ENCODE results near the gene RAB38.

RAB38 gene

GRCh38 chr11:88193278-88193677 is 18.0 kb upstream of the RAB38 start:
- Histone ChIP-seq H3K9me3 (ENCODE audit: control insufficient read depth, low read length) (no peaks in the 10 kb centered on the region), H3K36me3 (ENCODE audit: control insufficient read depth, insufficient read depth, low read length) (no peaks in the 10 kb centered on the region), H3K4me3 (ENCODE audit: extremely low read depth, insufficient read depth, low read length, poor library complexity, severe bottlenecking) (no peak overlapping the region), H3K27ac (ENCODE audit: low read depth, low read length, severe bottlenecking) (no peak overlapping the region), H3K4me1 (ENCODE audit: control insufficient read depth, insufficient read depth, low read length, poor library complexity, severe bottlenecking) (no peaks in the 10 kb centered on the region)

DNA sequence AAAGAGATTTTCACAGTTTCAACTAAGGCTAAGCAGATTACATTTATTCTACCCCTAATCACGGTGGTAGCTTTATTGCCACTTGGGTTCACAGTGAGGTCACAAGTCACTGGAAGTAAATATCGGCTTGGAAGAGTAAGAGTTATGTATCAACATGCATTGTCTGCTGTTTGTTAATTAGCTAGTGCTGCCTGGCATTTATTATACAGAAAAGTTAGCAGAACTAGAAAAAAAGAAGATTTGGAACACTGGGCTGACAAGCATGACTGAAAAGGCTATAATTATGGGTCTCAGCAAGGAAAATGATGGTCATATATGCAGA is 13.7 kb upstream of the RAB38 start:
- 76 to 100% methylated on average over 1 to 2 of the region's 2 CpGs for WGBS, 2 experiments (ENCODE audit: insufficient coverage in 2 of 2)
- Histone ChIP-seq H3K9me3 (ENCODE audit: control insufficient read depth, low read length) (no peaks in the 10 kb centered on the region), H3K36me3 (ENCODE audit: control insufficient read depth, insufficient read depth, low read length) (no peaks in the 10 kb centered on the region), H3K27ac (ENCODE audit: low read depth, low read length, severe bottlenecking) (peak overlapping the region; percentile 86), H3K4me3 (ENCODE audit: extremely low read depth, insufficient read depth, low read length, poor library complexity, severe bottlenecking) (no peak overlapping the region), H3K4me1 (ENCODE audit: control insufficient read depth, insufficient read depth, low read length, poor library complexity, severe bottlenecking) (no peaks in the 10 kb centered on the region)

DNA sequence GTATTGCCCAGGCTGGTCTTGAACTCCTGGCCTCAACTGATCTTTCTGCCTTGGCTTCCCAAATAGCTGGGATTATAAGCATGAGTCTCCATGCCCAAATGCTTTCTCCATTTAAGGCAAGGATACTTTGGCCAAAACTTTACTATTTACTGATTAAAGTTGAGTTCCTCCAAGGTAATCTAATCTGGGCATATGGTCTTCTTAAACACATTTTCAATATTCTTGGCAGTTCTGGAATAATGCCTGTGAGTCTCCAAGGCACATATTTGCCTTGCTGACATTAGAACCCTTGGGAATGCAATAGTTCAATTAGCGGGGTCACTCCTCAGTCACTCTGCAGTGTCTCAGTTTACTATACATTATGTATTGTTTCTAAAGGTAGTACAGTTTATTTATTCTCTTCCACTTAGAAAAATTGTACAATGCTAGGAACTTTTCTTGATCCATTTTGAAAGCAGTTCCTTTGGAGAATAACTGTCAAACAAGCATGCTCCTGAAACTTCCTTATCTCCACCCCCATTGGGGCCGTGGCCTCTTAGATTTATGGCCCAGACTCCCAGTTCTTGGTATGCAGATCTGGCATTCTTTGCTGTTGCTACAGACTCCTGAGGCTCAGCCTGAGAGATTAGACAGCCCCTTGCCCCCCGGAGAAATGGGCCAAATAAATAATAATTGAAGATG is 13.1 kb upstream of the RAB38 start:
- H3K4me3 ChIP-seq (ENCODE audit: extremely low read depth, insufficient read depth, low read length, poor library complexity, severe bottlenecking), result no peak overlapping the region
- WGBS, 2 experiments (ENCODE audit: insufficient coverage in 2 of 2), result 63 to 67% methylated on average over 1 to 2 of the region's 3 CpGs
- no peaks in the 10 kb centered on the region for H3K4me1 ChIP-seq (ENCODE audit: control insufficient read depth, insufficient read depth, low read length, poor library complexity, severe bottlenecking)
- H3K9me3 ChIP-seq (ENCODE audit: control insufficient read depth, low read length), result no peaks in the 10 kb centered on the region
- no peaks in the 10 kb centered on the region for H3K36me3 ChIP-seq (ENCODE audit: control insufficient read depth, insufficient read depth, low read length)
- peak overlapping the region; percentile 86 for H3K27ac ChIP-seq (ENCODE audit: low read depth, low read length, severe bottlenecking)

DNA sequence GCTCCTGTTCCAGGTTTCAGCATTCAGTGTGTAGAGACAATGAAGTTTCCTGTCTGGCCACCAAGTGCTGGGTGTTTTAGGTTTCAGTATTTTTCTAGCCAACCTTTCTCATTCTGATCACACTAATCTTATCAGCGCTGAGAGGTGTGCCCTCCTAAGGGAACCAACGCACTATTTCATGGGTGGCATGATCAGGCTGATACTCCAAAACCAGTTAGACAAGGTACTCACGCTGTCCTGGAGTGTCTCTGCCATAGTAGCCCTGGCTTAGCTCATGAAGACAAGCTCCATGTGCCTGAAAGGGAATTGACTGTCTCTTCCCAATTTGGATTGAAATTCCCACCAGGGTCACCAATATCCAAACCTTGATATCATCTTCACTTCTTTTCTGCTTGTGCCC is 8.0 kb upstream of the RAB38 start:
- 86 to 93% methylated on average over 3 of the region's 3 CpGs for WGBS, 2 experiments (ENCODE audit: insufficient coverage in 2 of 2)

GRCh38 chr11:88181776-88182175 is 6.5 kb upstream of the RAB38 start:
- H3K27ac ChIP-seq (ENCODE audit: low read depth, low read length, severe bottlenecking), result no peak overlapping the region
- no peaks in the 10 kb centered on the region for H3K36me3 ChIP-seq (ENCODE audit: control insufficient read depth, insufficient read depth, low read length)
- no peaks in the 10 kb centered on the region for H3K4me1 ChIP-seq (ENCODE audit: control insufficient read depth, insufficient read depth, low read length, poor library complexity, severe bottlenecking)
- H3K9me3 ChIP-seq (ENCODE audit: control insufficient read depth, low read length), result no peaks in the 10 kb centered on the region
- no peak overlapping the region for H3K4me3 ChIP-seq (ENCODE audit: extremely low read depth, insufficient read depth, low read length, poor library complexity, severe bottlenecking)
- 89 to 100% methylated on average over 1 of the region's 1 CpG for WGBS, 2 experiments (ENCODE audit: insufficient coverage in 2 of 2)

More for the DNA sequence above, 8.0 kb upstream of the RAB38 start:
- Histone ChIP-seq H3K4me3 (ENCODE audit: extremely low read depth, insufficient read depth, low read length, poor library complexity, severe bottlenecking) (no peak overlapping the region), H3K27ac (ENCODE audit: low read depth, low read length, severe bottlenecking) (no peak overlapping the region), H3K36me3 (ENCODE audit: control insufficient read depth, insufficient read depth, low read length) (no peaks in the 10 kb centered on the region), H3K4me1 (ENCODE audit: control insufficient read depth, insufficient read depth, low read length, poor library complexity, severe bottlenecking) (no peaks in the 10 kb centered on the region), H3K9me3 (ENCODE audit: control insufficient read depth, low read length) (no peaks in the 10 kb centered on the region)

GRCh38 chr11:88179971-88180629 is 4.9 kb upstream of the RAB38 start:
- WGBS, 2 experiments (ENCODE audit: insufficient coverage in 2 of 2), result no CpG with 5 or more reads among the region's 3 CpGs
- no peak overlapping the region for H3K4me3 ChIP-seq (ENCODE audit: extremely low read depth, insufficient read depth, low read length, poor library complexity, severe bottlenecking)
- no peaks in the 10 kb centered on the region for H3K4me1 ChIP-seq (ENCODE audit: control insufficient read depth, insufficient read depth, low read length, poor library complexity, severe bottlenecking)

GRCh38 chr11:88179141-88179540 is 3.9 kb upstream of the RAB38 start:
- no peaks in the 10 kb centered on the region for H3K36me3 ChIP-seq (ENCODE audit: control insufficient read depth, insufficient read depth, low read length)
- WGBS, 2 experiments (ENCODE audit: insufficient coverage in 2 of 2), result no CpG with 5 or more reads among the region's 2 CpGs
- H3K4me3 ChIP-seq (ENCODE audit: extremely low read depth, insufficient read depth, low read length, poor library complexity, severe bottlenecking), result no peak overlapping the region
- H3K4me1 ChIP-seq (ENCODE audit: control insufficient read depth, insufficient read depth, low read length, poor library complexity, severe bottlenecking), result no peaks in the 10 kb centered on the region
- H3K27ac ChIP-seq (ENCODE audit: low read depth, low read length, severe bottlenecking), result no peak overlapping the region
- no peaks in the 10 kb centered on the region for H3K9me3 ChIP-seq (ENCODE audit: control insufficient read depth, low read length)

More at GRCh38 chr11:88179971-88180629, 4.9 kb upstream of the RAB38 start:
- Histone ChIP-seq H3K27ac (ENCODE audit: low read depth, low read length, severe bottlenecking) (no peak overlapping the region), H3K9me3 (ENCODE audit: control insufficient read depth, low read length) (no peaks in the 10 kb centered on the region), H3K36me3 (ENCODE audit: control insufficient read depth, insufficient read depth, low read length) (no peaks in the 10 kb centered on the region)

- H3K36me3 ChIP-seq (ENCODE audit: control insufficient read depth, insufficient read depth, low read length), result no peaks in the 10 kb centered on the region
- WGBS, 2 experiments (ENCODE audit: insufficient coverage in 2 of 2), result 91 to 100% methylated on average over 2 to 4 of the region's 4 CpGs
- no peak overlapping the region for H3K4me3 ChIP-seq (ENCODE audit: extremely low read depth, insufficient read depth, low read length, poor library complexity, severe bottlenecking)
- H3K9me3 ChIP-seq (ENCODE audit: control insufficient read depth, low read length), result no peaks in the 10 kb centered on the region
- H3K27ac ChIP-seq (ENCODE audit: low read depth, low read length, severe bottlenecking), result no peak overlapping the region
- H3K4me1 ChIP-seq (ENCODE audit: control insufficient read depth, insufficient read depth, low read length, poor library complexity, severe bottlenecking), result no peaks in the 10 kb centered on the region
Observed at GRCh38 chr11:88178191-88178590, 2.9 kb upstream of the RAB38 start.

DNA sequence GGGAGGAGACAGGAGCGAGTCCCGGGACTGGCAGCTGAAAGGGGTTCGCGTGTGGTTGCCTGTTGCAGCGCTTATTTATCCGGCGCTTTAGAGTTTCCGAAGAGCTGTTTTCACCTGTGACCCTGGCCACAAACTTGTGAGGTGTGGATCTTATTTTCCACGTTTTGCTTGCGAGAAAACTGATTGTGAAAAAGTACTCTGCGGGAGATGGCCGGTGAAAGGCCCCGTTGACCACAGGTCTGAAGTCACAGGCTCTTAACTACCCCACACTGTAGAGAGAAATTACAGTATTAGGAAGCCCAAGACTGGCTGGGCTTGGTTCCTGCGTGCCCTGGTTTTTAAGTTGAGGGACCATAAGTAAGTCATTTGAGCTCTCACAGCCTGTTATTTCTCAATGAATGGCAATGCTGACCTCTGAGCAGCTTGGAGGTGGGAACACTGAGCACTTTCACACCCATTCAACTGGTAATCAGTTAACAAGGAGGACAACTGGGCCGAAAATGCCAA is 379 bp upstream of the RAB38 start:
- 4 to 11% methylated on average over 3 to 15 of the region's 15 CpGs for WGBS, 2 experiments (ENCODE audit: insufficient coverage in 2 of 2)
- H3K4me3 ChIP-seq (ENCODE audit: extremely low read depth, insufficient read depth, low read length, poor library complexity, severe bottlenecking), result peak overlapping the region; percentile 38
- H3K4me1 ChIP-seq (ENCODE audit: control insufficient read depth, insufficient read depth, low read length, poor library complexity, severe bottlenecking), result no peaks in the 10 kb centered on the region
- H3K36me3 ChIP-seq (ENCODE audit: control insufficient read depth, insufficient read depth, low read length), result no peaks in the 10 kb centered on the region
- no peaks in the 10 kb centered on the region for H3K9me3 ChIP-seq (ENCODE audit: control insufficient read depth, low read length)
- H3K27ac ChIP-seq (ENCODE audit: low read depth, low read length, severe bottlenecking), result no peak overlapping the region

- no peak overlapping the region for H3K4me3 ChIP-seq (ENCODE audit: extremely low read depth, insufficient read depth, low read length, poor library complexity, severe bottlenecking)
- no peaks in the 10 kb centered on the region for H3K9me3 ChIP-seq (ENCODE audit: control insufficient read depth, low read length)
- H3K4me1 ChIP-seq (ENCODE audit: control insufficient read depth, insufficient read depth, low read length, poor library complexity, severe bottlenecking), result no peaks in the 10 kb centered on the region
- H3K36me3 ChIP-seq (ENCODE audit: control insufficient read depth, insufficient read depth, low read length), result no peaks in the 10 kb centered on the region
- H3K27ac ChIP-seq (ENCODE audit: low read depth, low read length, severe bottlenecking), result no peak overlapping the region
- WGBS, 2 experiments (ENCODE audit: insufficient coverage in 2 of 2), result 92 to 100% methylated on average over 1 to 3 of the region's 3 CpGs
Observed at GRCh38 chr11:88173956-88174355, 1.3 kb downstream of the RAB38 start.

- Histone ChIP-seq H3K27ac (ENCODE audit: low read depth, low read length, severe bottlenecking) (no peak overlapping the region), H3K9me3 (ENCODE audit: control insufficient read depth, low read length) (no peaks in the 10 kb centered on the region), H3K4me3 (ENCODE audit: extremely low read depth, insufficient read depth, low read length, poor library complexity, severe bottlenecking) (no peak overlapping the region), H3K36me3 (ENCODE audit: control insufficient read depth, insufficient read depth, low read length) (no peaks in the 10 kb centered on the region), H3K4me1 (ENCODE audit: control insufficient read depth, insufficient read depth, low read length, poor library complexity, severe bottlenecking) (no peaks in the 10 kb centered on the region)
- 75 to 79% methylated on average over 2 of the region's 2 CpGs for WGBS, 2 experiments (ENCODE audit: insufficient coverage in 2 of 2)
Observed at GRCh38 chr11:88171982-88172381, 3.3 kb downstream of the RAB38 start.
